C4-2B (cell line): ENCODE results near the gene SPATA6.

ENCODE experiments used
- ZFX ChIP-seq: fragments of 450-650 bp; IDR thresholded peaks from 2 replicates; pipeline ENCODE4 v1.6.1; 2017
- TF ChIP-seq, protein P1 (sequence below): fragments of 450-650 bp; conservative IDR thresholded peaks from 2 replicates; pipeline ENCODE4 v1.5.1; 2017; ENCODE audit warnings: mild to moderate bottlenecking

DNA sequence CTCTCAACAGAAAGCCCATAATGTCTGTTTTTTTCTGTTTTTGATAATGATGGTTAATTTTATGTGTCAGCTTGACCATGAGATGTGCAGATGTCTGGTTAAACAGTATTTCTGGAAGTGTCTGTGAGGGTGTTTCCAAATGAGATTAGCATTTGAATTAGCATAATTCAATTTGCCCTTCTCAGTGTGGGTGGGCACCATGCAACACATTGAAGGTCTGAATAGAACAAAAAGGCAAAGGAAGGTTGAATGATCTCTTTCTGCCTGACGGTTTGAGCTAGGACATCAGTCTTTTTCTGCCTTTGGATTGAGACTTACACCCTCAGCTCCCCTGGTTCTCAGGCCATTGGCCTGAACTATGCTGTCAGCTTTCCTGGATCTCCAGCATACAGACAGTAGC is 34.9 kb upstream of the SPATA6 start:
- TF ChIP-seq, protein P1, sequence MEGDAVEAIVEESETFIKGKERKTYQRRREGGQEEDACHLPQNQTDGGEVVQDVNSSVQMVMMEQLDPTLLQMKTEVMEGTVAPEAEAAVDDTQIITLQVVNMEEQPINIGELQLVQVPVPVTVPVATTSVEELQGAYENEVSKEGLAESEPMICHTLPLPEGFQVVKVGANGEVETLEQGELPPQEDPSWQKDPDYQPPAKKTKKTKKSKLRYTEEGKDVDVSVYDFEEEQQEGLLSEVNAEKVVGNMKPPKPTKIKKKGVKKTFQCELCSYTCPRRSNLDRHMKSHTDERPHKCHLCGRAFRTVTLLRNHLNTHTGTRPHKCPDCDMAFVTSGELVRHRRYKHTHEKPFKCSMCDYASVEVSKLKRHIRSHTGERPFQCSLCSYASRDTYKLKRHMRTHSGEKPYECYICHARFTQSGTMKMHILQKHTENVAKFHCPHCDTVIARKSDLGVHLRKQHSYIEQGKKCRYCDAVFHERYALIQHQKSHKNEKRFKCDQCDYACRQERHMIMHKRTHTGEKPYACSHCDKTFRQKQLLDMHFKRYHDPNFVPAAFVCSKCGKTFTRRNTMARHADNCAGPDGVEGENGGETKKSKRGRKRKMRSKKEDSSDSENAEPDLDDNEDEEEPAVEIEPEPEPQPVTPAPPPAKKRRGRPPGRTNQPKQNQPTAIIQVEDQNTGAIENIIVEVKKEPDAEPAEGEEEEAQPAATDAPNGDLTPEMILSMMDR = no peak
- TF ChIP-seq ZFX = no peak
